Activated CD8-positive, alpha-beta T cell treated with anti-CD3 and anti-CD28 coated beads, Interleukin-2, amount 10 ng/mL, durations not matched to agents 7 days and 5 days (primary cell): ENCODE measurements around the gene SUSD6. TPM values are rescaled to one million over a fixed set of nuclear protein-coding genes. Genes with fewer than 3 reads are reported as not detected.

Experiments used
- ATAC-seq: fragments of 150-1000 bp; cut with Tn5 transposase; one replicate; pipeline ENCODE4 v1.10.0; 2021; ENCODE audit warnings: moderate library complexity
- CTCF ChIA-PET: fragments of 350-600 bp; sonication (Branson Sonifier 250); formaldehyde crosslinking; loops from one replicate; lab custom pipeline; 2021; ENCODE audit warnings: antibody characterized with exemption; lab: Charles Lee
- POLR2A ChIA-PET: fragments of 350-600 bp; sonication (Branson Sonifier 250); formaldehyde crosslinking; loops from one replicate; lab custom pipeline; 2021; ENCODE audit warnings: antibody characterized with exemption; lab: Charles Lee
- DNase-seq: peaks from one replicate; pipeline ENCODE4 v3.0.0-alpha.2; 2020
- H3K27ac Mint-ChIP-seq: one replicate; pipeline ENCODE4 v1.8.0; 2021; ENCODE audit warnings: mild to moderate bottlenecking, mixed read lengths
- H3K27me3 Mint-ChIP-seq: one replicate; pipeline ENCODE4 v1.8.0; 2021; ENCODE audit warnings: low read depth, mixed read lengths
- H3K36me3 Mint-ChIP-seq: one replicate; pipeline ENCODE4 v1.8.0; 2021; ENCODE audit warnings: low read depth, mixed read lengths
- H3K4me1 Mint-ChIP-seq: one replicate; pipeline ENCODE4 v1.8.0; 2021; ENCODE audit warnings: low read depth, mixed read lengths
- H3K4me3 Mint-ChIP-seq: one replicate; pipeline ENCODE4 v1.8.0; 2021; ENCODE audit warnings: mild to moderate bottlenecking, mixed read lengths
- H3K9me3 Mint-ChIP-seq: one replicate; pipeline ENCODE4 v1.8.0; 2022; ENCODE audit warnings: mixed read lengths; ENCODE audit not compliant: insufficient read depth
- total RNA-seq, 2 experiments: library from RNA; stranded (reverse); gene quantifications; one replicate each; pipeline ENCODE4 v1.2.3, GENCODE V29; 2021

Gene SUSD6
- total RNA-seq, 2 experiments from 2014 or later = 40.0 to 43.1 TPM

DNA sequence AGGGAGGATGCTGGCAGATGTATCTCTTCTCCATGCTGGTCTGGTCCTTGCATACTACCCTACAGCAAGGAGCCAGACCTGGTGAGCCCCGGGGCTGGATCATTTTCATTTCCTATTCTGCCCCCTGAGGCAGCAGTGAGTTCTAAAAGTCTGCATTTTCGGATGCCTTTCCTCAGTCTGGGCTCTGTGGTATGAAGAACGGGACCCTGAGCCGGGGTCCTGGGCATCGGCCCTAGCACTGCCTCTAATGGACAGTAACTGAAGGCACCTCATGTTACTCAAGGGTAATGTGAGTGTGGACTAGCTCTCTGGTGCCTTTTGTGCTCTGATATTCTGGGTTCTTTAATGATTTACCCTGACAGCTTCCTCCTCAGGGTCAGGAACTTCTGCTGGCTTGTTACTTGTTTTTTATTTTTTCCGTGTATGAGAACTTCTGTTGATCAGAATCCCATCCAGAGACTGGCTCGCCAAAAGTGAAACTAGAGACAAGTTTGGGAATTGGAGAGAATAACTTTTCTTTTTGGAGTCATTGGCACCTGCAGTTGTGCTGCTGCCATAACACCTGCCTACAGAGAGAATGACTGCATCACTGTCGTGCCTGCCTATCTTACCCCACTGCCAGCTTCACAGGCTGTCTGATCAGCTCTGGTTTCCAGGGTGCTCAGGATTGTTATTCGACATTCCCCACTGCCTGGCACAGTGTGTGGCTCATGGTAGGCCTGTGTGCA is 62.3 kb downstream of the SUSD6 start:
- Mint-ChIP-seq H3K4me3 (peak overlapping the region; percentile 24), H3K27ac (peak overlapping the region; percentile 85), H3K27me3 (no peaks in the 10 kb centered on the region), H3K9me3 (no peaks in the 10 kb centered on the region), H3K36me3 (peaks cover 29% of the 10 kb centered on the region), H3K4me1 (peaks cover 80% of the 10 kb centered on the region)
- CTCF ChIA-PET = interaction anchor here (0.6 to 3.7 kb wide), 24 partner anchors 9 to 125 kb away, joined by 3 to 16 read pairs (median 4); no protein-coding TSS in a partner anchor
- DNase-seq (no peak), ATAC-seq (peak; percentile 25)
- POLR2A ChIA-PET = interaction anchor here (0.7 to 2.5 kb wide), 5 partner anchors 21 to 93 kb away, joined by 3 to 10 read pairs (median 4); partner anchors contain the start of genes SRSF5 and SUSD6

DNA sequence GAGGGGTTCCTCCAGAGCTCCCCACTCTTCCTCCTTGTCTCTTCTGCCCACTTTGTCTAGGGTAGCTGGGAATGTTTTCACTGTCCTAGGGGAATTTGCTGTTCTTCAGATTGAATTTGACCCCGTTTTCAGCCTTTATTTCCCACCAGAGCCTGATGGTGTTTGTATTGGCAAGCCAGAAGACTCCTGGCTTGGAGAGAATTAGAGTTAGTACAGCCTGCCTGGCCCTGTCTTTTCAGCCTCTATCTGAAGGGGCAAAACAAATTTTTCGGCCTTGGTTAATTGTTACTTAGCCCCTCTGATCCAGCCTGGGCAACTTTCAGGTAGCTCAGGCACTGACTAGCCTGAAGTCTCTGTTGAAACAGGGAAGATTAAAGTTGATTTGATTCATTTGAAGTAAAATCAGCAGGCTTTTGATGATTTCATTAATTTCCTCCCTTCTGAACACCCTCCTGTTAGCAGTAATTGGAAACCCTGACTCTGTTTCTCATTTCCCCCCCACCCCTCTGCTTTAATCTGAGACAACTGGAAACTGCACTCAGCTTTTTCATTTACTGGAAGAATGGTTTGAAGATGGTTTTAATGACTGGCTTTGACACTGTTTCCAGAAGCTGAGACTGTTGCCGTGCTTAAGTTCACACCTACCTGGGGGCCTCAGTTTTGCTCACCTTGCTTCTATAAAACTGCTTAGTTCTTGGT is 63.3 kb downstream of the SUSD6 start:
- Mint-ChIP-seq H3K27ac (peak overlapping the region; percentile 85), H3K4me1 (peaks cover 72% of the 10 kb centered on the region), H3K4me3 (no peak overlapping the region), H3K36me3 (peaks cover 26% of the 10 kb centered on the region), H3K27me3 (no peaks in the 10 kb centered on the region), H3K9me3 (no peaks in the 10 kb centered on the region)
- POLR2A ChIA-PET = interaction anchor here (1.4 to 2.5 kb wide), 3 partner anchors 60 to 92 kb away, joined by 5 to 10 read pairs (median 6); partner anchors contain the start of genes SRSF5 and SUSD6
- no peak for DNase-seq
- CTCF ChIA-PET = interaction anchor here (0.6 to 3.7 kb wide), 17 partner anchors 10 to 71 kb away, joined by 3 to 16 read pairs (median 3); no protein-coding TSS in a partner anchor
- ATAC-seq = no peak

DNA sequence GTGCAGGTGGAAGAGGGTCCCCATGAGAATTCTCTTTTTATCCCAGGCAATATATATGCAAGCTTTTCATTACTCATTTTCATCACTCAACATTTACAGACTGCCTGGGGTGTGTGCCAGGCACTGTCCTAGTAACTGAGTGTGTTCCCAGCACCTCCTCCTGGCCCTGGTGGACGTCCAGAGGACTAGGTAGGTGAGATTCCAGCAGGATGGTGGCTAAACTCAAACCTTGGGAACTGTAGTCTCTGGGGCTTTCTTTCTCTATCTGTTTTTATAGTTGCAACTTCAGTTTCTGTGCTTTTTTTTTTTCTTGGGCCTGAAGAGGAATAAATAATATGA is 63.8 kb downstream of the SUSD6 start:
- H3K4me3 Mint-ChIP-seq = no peak overlapping the region
- H3K27me3 Mint-ChIP-seq = no peaks in the 10 kb centered on the region
- POLR2A ChIA-PET = interaction anchor here (1.4 to 2.5 kb wide), 2 partner anchors 63 to 91 kb away, joined by 6 to 10 read pairs; partner anchors contain the start of genes SRSF5 and SUSD6
- no peaks in the 10 kb centered on the region for H3K9me3 Mint-ChIP-seq
- peaks cover 68% of the 10 kb centered on the region for H3K4me1 Mint-ChIP-seq
- DNase-seq (no peak), ATAC-seq (no peak)
- H3K36me3 Mint-ChIP-seq = peaks cover 25% of the 10 kb centered on the region
- peak overlapping the region; percentile 85 for H3K27ac Mint-ChIP-seq
- CTCF ChIA-PET = interaction anchor here (1.3 to 3.7 kb wide), 6 partner anchors 10 to 57 kb away, joined by 3 to 14 read pairs (median 4); no protein-coding TSS in a partner anchor

DNA sequence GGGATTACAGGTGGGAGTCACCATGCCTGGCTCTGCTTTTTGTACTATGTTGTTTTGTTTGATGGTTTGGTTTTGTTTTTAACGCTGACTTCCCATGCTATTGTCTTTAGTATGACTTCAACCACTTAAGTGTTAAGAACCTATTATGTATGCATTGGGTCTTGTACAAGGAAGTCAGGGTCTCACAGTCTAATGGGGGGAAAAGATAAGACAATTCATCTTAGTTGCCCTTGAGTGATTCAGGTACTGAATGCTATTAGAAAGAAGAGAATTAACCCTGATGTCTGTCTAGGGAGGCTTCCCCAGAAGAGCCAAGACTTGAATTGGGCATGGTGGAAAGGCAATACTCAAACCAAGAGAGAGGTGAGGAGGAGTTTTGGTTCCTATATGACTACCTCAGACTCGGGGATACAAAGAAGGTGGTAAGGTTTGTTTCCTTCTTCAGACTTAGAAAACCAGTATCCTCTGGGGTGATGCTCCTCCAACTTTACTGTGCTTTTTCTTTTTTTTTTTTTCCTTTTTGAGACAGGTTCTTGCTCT is 64.6 kb downstream of the SUSD6 start:
- Mint-ChIP-seq H3K27ac (peak overlapping the region; percentile 70), H3K4me1 (peaks cover 68% of the 10 kb centered on the region), H3K36me3 (peaks cover 29% of the 10 kb centered on the region), H3K27me3 (no peaks in the 10 kb centered on the region), H3K4me3 (no peak overlapping the region), H3K9me3 (no peaks in the 10 kb centered on the region)
- ChIA-PET POLR2A (no interaction called here), CTCF (interaction anchor here (1.2 to 1.5 kb wide), 3 partner anchors 12 to 58 kb away, joined by 3 read pairs; no protein-coding TSS in a partner anchor)
- peak; percentile 64 for ATAC-seq
- DNase-seq = no peak

DNA sequence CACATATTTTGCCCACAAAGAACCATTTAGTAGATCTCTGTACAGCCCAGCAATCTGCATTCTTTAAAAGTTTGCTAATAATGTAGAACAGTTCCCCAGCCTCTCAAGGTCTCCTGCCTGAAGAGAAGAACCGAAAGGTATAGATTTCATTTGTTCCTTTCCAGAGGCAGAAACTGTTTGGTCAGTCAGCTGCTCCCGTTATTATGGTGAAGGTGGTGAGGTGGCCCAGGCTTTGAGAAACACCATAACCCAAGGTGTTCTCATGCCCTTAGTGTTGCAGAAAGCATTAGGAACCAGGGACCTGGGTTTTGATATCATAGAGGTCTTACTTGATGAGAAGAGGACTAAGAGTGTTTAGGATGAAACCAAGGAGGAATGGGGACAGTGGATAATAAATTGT is 65.3 kb downstream of the SUSD6 start:
- peaks cover 69% of the 10 kb centered on the region for H3K4me1 Mint-ChIP-seq
- ATAC-seq = no peak
- H3K36me3 Mint-ChIP-seq = peaks cover 34% of the 10 kb centered on the region
- H3K9me3 Mint-ChIP-seq = no peaks in the 10 kb centered on the region
- no peak for DNase-seq
- H3K27me3 Mint-ChIP-seq = no peaks in the 10 kb centered on the region
- ChIA-PET CTCF (interaction anchor here (1.2 kb wide), 1 partner anchor 13 kb away, joined by 3 read pairs; no protein-coding TSS in a partner anchor), POLR2A (interaction anchor here (1.1 kb wide), 1 partner anchor 65 kb away, joined by 3 read pairs; the partner anchor contains the start of gene SUSD6)
- no peak overlapping the region for H3K4me3 Mint-ChIP-seq
- peak overlapping the region; percentile 64 for H3K27ac Mint-ChIP-seq

DNA sequence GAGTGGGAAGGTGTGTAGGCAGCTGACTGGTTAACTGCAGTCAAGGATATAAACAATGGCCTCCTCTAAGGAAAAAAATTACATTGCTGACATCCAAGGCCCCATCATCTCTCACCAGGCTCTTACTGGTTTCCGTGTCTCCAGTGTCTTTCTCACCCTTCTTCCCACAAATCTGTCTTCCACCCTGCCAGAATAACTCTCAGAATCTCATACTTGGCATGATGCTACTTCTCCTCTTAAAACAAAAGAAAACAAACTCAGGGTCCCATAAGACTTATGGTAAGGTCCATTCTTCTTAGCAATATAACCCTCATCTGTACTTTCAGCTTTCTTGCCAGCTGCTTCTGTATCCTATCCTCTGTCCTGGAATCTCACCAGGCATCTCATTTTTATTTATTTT is 68.9 kb downstream of the SUSD6 start:
- H3K27me3 Mint-ChIP-seq = no peaks in the 10 kb centered on the region
- peaks cover 69% of the 10 kb centered on the region for H3K4me1 Mint-ChIP-seq
- no peak for DNase-seq
- H3K36me3 Mint-ChIP-seq = peaks cover 36% of the 10 kb centered on the region
- no peak overlapping the region for H3K27ac Mint-ChIP-seq
- ChIA-PET POLR2A (no interaction called here), CTCF (no interaction called here)
- no peaks in the 10 kb centered on the region for H3K9me3 Mint-ChIP-seq
- ATAC-seq = no peak
- no peak overlapping the region for H3K4me3 Mint-ChIP-seq

DNA sequence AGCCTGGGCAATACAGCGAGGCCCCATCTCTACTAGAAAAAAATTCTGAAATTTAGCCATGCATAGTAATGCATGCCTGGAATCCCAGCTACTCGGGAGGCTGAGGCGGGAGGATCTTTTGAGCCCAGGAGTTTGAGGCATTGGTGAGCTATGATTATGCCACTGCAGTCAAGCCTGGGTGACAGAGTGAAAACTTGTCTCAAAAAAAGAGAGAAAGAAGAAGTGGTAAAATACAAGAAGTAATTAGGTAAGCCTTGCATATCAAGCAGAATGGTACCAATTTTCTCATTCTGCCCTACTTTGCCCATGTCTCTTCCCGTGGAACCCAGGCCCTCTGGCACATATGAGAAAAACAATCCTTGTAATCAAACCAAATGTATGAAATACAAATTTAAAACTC is 70.7 kb downstream of the SUSD6 start:
- ATAC-seq = no peak
- no peaks in the 10 kb centered on the region for H3K27me3 Mint-ChIP-seq
- H3K9me3 Mint-ChIP-seq = no peaks in the 10 kb centered on the region
- DNase-seq = no peak
- H3K27ac Mint-ChIP-seq = peak overlapping the region; percentile 5
- peaks cover 30% of the 10 kb centered on the region for H3K36me3 Mint-ChIP-seq
- CTCF ChIA-PET = no interaction called here
- no peak overlapping the region for H3K4me3 Mint-ChIP-seq
- POLR2A ChIA-PET = no interaction called here
- H3K4me1 Mint-ChIP-seq = peaks cover 65% of the 10 kb centered on the region

DNA sequence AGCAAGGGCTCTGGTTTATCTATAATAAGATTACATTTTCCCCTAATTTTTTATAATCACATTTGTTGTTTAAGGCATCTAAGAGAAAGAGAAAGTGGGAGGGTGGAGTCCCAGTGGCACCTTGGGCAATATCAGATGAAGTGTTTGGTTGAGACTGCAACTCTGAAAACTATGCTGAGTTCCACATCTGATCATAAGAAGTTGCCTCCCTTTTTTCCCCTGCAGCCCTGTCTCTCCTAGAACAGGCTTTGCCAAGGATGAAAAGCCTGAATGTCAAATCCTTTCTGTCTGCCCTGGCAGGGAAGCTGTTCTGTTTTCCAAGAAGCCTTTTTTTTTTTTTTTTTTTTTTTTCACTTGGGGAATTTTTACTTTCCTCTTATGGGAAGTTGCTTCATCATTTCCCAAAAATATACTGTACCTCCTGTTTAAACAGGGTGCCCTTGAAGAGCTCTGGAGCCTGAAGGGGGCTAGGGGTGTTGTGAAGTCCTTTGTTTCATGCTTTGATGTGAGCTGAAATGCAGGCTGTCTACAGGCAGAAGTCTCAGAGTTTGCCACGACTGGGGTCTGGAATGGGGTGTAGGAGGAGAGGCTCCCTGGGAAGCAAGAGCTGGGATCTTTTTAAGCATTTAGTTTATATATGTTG is 71.3 kb downstream of the SUSD6 start:
- H3K4me1 Mint-ChIP-seq = peaks cover 63% of the 10 kb centered on the region
- peaks cover 30% of the 10 kb centered on the region for H3K36me3 Mint-ChIP-seq
- H3K27ac Mint-ChIP-seq = peak overlapping the region; percentile 26
- no peak overlapping the region for H3K4me3 Mint-ChIP-seq
- H3K9me3 Mint-ChIP-seq = no peaks in the 10 kb centered on the region
- ATAC-seq (peak; percentile 62), DNase-seq (peak; percentile 41)
- no peaks in the 10 kb centered on the region for H3K27me3 Mint-ChIP-seq
- POLR2A ChIA-PET = interaction anchor here (0.6 kb wide), 1 partner anchor 22 kb away, joined by 3 read pairs; no protein-coding TSS in a partner anchor
- CTCF ChIA-PET = interaction anchor here (0.9 to 1.2 kb wide), 4 partner anchors 9 to 52 kb away, joined by 3 to 4 read pairs (median 3); no protein-coding TSS in a partner anchor

DNA sequence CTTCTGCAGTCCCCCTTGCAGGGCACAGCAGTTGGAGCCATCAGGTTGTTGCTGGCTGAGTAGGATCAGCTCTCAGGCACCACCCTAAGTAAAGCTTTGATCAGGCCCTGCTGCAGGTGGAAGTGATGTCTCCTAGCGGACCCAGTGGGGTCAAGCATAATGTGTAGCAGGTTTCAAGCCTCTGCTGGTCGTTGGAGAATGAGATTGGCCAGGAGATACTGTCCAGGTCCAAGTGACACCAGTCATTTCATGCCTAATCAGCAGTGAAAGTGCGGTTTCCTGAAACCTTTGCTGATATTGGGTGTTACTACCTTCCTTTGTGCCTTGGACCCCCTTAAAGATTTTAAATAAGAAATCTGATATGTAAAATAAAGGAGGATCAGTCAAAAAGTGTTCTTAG is 72.6 kb downstream of the SUSD6 start:
- ATAC-seq (no peak), DNase-seq (no peak)
- peak overlapping the region; percentile 76 for H3K27ac Mint-ChIP-seq
- H3K4me1 Mint-ChIP-seq = peaks cover 70% of the 10 kb centered on the region
- CTCF ChIA-PET = interaction anchor here (1.7 kb wide), 1 partner anchor 11 kb away, joined by 3 read pairs; no protein-coding TSS in a partner anchor
- H3K9me3 Mint-ChIP-seq = no peaks in the 10 kb centered on the region
- POLR2A ChIA-PET = interaction anchor here (0.9 to 1.1 kb wide), 2 partner anchors 24 to 84 kb away, joined by 3 to 4 read pairs; partner anchors contain the start of gene SRSF5
- no peaks in the 10 kb centered on the region for H3K27me3 Mint-ChIP-seq
- peaks cover 23% of the 10 kb centered on the region for H3K36me3 Mint-ChIP-seq
- no peak overlapping the region for H3K4me3 Mint-ChIP-seq

DNA sequence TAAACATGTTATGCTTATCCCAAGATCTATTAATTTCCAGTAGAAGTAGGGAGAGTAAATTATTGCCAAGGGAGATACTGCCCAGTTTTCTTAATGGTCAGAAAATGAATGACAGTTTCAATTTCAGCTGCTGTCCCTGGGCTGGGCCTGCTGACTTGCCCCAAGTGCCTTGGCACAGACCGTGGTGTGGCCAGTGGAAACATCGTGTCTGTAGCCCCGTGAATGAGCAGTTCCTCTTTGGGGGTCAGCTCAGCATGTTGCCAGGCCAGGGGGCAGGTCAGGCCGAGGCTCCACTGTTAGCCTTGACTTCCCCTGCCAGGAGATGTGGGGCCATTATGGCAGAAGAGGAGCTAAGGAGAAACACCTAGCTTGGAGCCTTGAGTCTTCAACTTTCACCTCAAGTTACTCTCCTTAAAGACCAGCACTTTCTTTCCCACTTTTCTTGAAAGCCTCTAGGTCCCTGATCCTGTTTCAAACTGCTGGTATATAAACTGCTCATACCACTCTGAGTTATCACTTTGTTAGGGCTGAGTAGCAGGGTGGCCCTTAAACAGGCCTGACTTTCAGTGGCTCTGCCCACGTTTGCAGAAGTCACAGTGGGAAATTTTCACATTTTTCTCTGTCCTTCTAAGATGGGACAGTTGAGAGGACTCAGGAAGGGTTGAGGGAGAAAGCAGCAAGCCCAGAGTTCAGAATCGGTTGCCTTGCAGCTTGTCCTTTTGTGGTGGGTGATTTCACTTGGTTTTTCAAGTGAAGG is 73.2 kb downstream of the SUSD6 start:
- Mint-ChIP-seq H3K27ac (peak overlapping the region; percentile 76), H3K27me3 (no peaks in the 10 kb centered on the region), H3K4me3 (no peak overlapping the region), H3K36me3 (peaks cover 21% of the 10 kb centered on the region), H3K4me1 (peaks cover 70% of the 10 kb centered on the region), H3K9me3 (no peaks in the 10 kb centered on the region)
- POLR2A ChIA-PET = interaction anchor here (0.6 to 1.3 kb wide), 6 partner anchors 10 to 83 kb away, joined by 3 to 4 read pairs (median 4); partner anchors contain the start of gene SRSF5
- DNase-seq = no peak
- ATAC-seq = peak; percentile 20
- CTCF ChIA-PET = interaction anchor here (0.9 to 1.7 kb wide), 2 partner anchors 10 to 12 kb away, joined by 3 read pairs; no protein-coding TSS in a partner anchor
